ENCODE measurements around the gene OPTC. TPM values are rescaled to one million over a fixed set of nuclear protein-coding genes. Genes with fewer than 3 reads are reported as not detected.

OPTC gene
- total RNA-seq, 1 donor from 2014 or later = not detected

DNA sequence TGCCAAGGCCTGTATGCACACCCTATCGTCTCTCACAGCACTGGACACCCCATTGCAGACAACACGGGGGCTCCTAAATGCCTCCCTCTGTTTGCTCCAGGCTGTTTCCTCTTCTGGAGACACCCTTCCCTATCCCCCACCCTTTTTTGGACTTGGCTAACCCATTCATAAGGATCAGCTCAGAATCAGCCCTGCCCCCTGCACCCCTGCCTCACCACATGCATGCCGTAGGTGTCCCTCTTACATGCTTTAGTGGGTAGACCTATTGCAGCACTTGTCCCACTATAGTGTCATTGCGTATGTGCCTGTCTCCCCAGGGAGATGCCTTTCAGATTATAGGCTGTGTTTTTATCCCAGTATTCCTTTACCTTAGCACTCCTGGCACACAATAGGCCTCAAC is 30.9 kb downstream of the OPTC start:
- Mint-ChIP-seq H3K9me3 (ENCODE audit: unreplicated experiment) (no peaks in the 10 kb centered on the region), H3K4me1 (ENCODE audit: low read depth, unreplicated experiment) (peaks cover 15% of the 10 kb centered on the region), H3K36me3 (ENCODE audit: low read depth, unreplicated experiment) (peaks cover 1% of the 10 kb centered on the region), H3K4me3 (ENCODE audit: unreplicated experiment) (no peak overlapping the region), H3K27ac (ENCODE audit: unreplicated experiment) (no peak overlapping the region), H3K27me3 (ENCODE audit: low read depth, unreplicated experiment) (peaks cover 4% of the 10 kb centered on the region)
- no peak for TF ChIP-seq EZH2 (IDR thresholded peaks at IDR 0.05; ENCODE audit: insufficient read depth, low read length)
- TF ChIP-seq, protein P1, sequence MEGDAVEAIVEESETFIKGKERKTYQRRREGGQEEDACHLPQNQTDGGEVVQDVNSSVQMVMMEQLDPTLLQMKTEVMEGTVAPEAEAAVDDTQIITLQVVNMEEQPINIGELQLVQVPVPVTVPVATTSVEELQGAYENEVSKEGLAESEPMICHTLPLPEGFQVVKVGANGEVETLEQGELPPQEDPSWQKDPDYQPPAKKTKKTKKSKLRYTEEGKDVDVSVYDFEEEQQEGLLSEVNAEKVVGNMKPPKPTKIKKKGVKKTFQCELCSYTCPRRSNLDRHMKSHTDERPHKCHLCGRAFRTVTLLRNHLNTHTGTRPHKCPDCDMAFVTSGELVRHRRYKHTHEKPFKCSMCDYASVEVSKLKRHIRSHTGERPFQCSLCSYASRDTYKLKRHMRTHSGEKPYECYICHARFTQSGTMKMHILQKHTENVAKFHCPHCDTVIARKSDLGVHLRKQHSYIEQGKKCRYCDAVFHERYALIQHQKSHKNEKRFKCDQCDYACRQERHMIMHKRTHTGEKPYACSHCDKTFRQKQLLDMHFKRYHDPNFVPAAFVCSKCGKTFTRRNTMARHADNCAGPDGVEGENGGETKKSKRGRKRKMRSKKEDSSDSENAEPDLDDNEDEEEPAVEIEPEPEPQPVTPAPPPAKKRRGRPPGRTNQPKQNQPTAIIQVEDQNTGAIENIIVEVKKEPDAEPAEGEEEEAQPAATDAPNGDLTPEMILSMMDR (IDR thresholded peaks at IDR 0.05; ENCODE audit: insufficient read depth, low read depth, low read length) = no peak
- no peak overlapping the region for H3K9ac ChIP-seq (ENCODE audit: low read length)
- H3K27ac ChIP-seq (ENCODE audit: low read depth, low read length) = no peak overlapping the region
- H3K4me3 ChIP-seq (ENCODE audit: insufficient read depth, low read depth, low read length) = no peak overlapping the region
- no peak overlapping the region for H2AFZ ChIP-seq (ENCODE audit: low read depth, low read length)
- no peak overlapping the region for H3K4me2 ChIP-seq (ENCODE audit: low read length)
- no peaks in the 10 kb centered on the region for H3K79me2 ChIP-seq (ENCODE audit: insufficient read depth, low read length)
- no peaks in the 10 kb centered on the region for H3K9me3 ChIP-seq (ENCODE audit: insufficient read depth, low read depth, low read length)
- no peaks in the 10 kb centered on the region for H4K20me1 ChIP-seq (ENCODE audit: insufficient read depth, low read length)
- H3K27me3 ChIP-seq (ENCODE audit: insufficient read depth, low read length) = no peaks in the 10 kb centered on the region
- H3K4me1 ChIP-seq (ENCODE audit: insufficient read depth, low read length) = peaks cover 29% of the 10 kb centered on the region
- no peak for FAIRE-seq
- DNase-seq (ENCODE audit: low read depth) = no peak
- H3K36me3 ChIP-seq (ENCODE audit: insufficient read depth, low read length) = no peaks in the 10 kb centered on the region

DNA sequence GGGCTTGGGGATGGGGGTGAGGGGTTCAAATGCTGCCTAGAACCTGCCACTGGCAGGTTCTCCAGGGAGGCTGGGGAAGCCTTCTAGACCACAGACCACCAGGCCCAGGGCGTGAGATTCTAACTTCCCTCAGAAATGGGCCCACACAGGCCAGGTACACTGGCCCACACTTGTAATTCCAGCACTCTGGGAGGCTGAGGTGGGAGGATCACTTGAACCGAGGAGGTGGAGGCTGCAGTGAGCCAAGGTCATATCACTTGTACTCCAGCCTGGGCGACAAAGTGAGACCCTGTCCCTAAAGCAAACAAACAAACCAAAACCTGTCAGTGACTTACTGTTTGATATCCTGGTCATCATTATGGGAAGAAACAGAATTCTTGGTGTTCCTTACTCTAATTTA is 31.7 kb downstream of the OPTC start:
- peaks cover 21% of the 10 kb centered on the region for H3K4me1 ChIP-seq (ENCODE audit: insufficient read depth, low read length)

DNA sequence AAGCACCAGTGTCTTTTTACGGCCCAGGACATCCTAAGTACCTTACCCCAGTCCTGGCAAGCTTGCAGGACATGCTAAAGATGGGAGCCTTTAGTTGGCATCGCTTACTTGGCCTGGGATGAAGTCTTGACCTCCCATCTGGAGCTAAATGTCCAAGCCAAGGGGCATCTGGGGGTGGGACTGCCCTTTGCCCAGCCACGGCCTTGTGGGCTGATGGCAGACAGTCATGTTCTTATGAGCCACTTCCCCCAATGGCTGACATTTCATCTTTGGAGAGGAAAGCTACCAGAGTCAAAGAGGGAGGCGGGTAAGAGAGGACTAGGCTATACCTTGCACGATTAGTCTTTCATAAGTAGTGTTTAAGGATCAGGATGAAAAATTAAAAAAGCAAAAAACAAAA is 32.2 kb downstream of the OPTC start:
- H3K36me3 Mint-ChIP-seq (ENCODE audit: low read depth, unreplicated experiment) = peaks cover 1% of the 10 kb centered on the region
- Histone ChIP-seq H3K4me2 (ENCODE audit: low read length) (no peak overlapping the region), H4K20me1 (ENCODE audit: insufficient read depth, low read length) (no peaks in the 10 kb centered on the region), H3K9me3 (ENCODE audit: insufficient read depth, low read depth, low read length) (no peaks in the 10 kb centered on the region), H3K4me3 (ENCODE audit: insufficient read depth, low read depth, low read length) (no peak overlapping the region), H3K4me1 (ENCODE audit: insufficient read depth, low read length) (peaks cover 16% of the 10 kb centered on the region), H3K79me2 (ENCODE audit: insufficient read depth, low read length) (no peaks in the 10 kb centered on the region), H3K27me3 (ENCODE audit: insufficient read depth, low read length) (no peaks in the 10 kb centered on the region), H3K27ac (ENCODE audit: low read depth, low read length) (no peak overlapping the region), H2AFZ (ENCODE audit: low read depth, low read length) (no peak overlapping the region), H3K36me3 (ENCODE audit: insufficient read depth, low read length) (no peaks in the 10 kb centered on the region), H3K9ac (ENCODE audit: low read length) (no peak overlapping the region)
- peaks cover 4% of the 10 kb centered on the region for H3K27me3 Mint-ChIP-seq (ENCODE audit: low read depth, unreplicated experiment)
- H3K4me3 Mint-ChIP-seq (ENCODE audit: unreplicated experiment) = no peak overlapping the region
- H3K9me3 Mint-ChIP-seq (ENCODE audit: unreplicated experiment) = no peaks in the 10 kb centered on the region
- FAIRE-seq = no peak
- TF ChIP-seq, protein P1 (IDR thresholded peaks at IDR 0.05; ENCODE audit: insufficient read depth, low read depth, low read length) = no peak
- TF ChIP-seq EZH2 (IDR thresholded peaks at IDR 0.05; ENCODE audit: insufficient read depth, low read length) = no peak
- H3K4me1 Mint-ChIP-seq (ENCODE audit: low read depth, unreplicated experiment) = peaks cover 8% of the 10 kb centered on the region
- no peak for DNase-seq (ENCODE audit: low read depth)
- no peak overlapping the region for H3K27ac Mint-ChIP-seq (ENCODE audit: unreplicated experiment)

More for the DNA sequence above, 31.7 kb downstream of the OPTC start:
- Mint-ChIP-seq H3K27me3 (ENCODE audit: low read depth, unreplicated experiment) (peaks cover 4% of the 10 kb centered on the region), H3K36me3 (ENCODE audit: low read depth, unreplicated experiment) (peaks cover 1% of the 10 kb centered on the region), H3K27ac (ENCODE audit: unreplicated experiment) (no peak overlapping the region), H3K9me3 (ENCODE audit: unreplicated experiment) (no peaks in the 10 kb centered on the region), H3K4me3 (ENCODE audit: unreplicated experiment) (no peak overlapping the region), H3K4me1 (ENCODE audit: low read depth, unreplicated experiment) (peaks cover 8% of the 10 kb centered on the region)
- no peak for TF ChIP-seq EZH2 (IDR thresholded peaks at IDR 0.05; ENCODE audit: insufficient read depth, low read length)
- TF ChIP-seq, protein P1 (IDR thresholded peaks at IDR 0.05; ENCODE audit: insufficient read depth, low read depth, low read length) = no peak
- no peak for DNase-seq (ENCODE audit: low read depth)
- no peak overlapping the region for H3K4me2 ChIP-seq (ENCODE audit: low read length)
- no peaks in the 10 kb centered on the region for H3K79me2 ChIP-seq (ENCODE audit: insufficient read depth, low read length)
- no peaks in the 10 kb centered on the region for H3K36me3 ChIP-seq (ENCODE audit: insufficient read depth, low read length)
- no peak overlapping the region for H3K4me3 ChIP-seq (ENCODE audit: insufficient read depth, low read depth, low read length)
- H3K27me3 ChIP-seq (ENCODE audit: insufficient read depth, low read length) = no peaks in the 10 kb centered on the region
- H2AFZ ChIP-seq (ENCODE audit: low read depth, low read length) = no peak overlapping the region
- FAIRE-seq = no peak
- no peaks in the 10 kb centered on the region for H4K20me1 ChIP-seq (ENCODE audit: insufficient read depth, low read length)
- H3K9ac ChIP-seq (ENCODE audit: low read length) = no peak overlapping the region
- no peaks in the 10 kb centered on the region for H3K9me3 ChIP-seq (ENCODE audit: insufficient read depth, low read depth, low read length)
- no peak overlapping the region for H3K27ac ChIP-seq (ENCODE audit: low read depth, low read length)
